Anterior cingulate cortex (tissue), 58 donors: ENCODE results near the gene TPSG1.
"Not testable (repeated sequence)": the region's sequence is repeated elsewhere in the genome, so short reads cannot be mapped to it uniquely, and the experiment has no call there.

Experiments used
- DNase-seq, 58 donors: peaks; one replicate each; lab custom pipeline; 2025; lab: John Stamatoyannopoulos, UW

TPSG1 gene

DNA sequence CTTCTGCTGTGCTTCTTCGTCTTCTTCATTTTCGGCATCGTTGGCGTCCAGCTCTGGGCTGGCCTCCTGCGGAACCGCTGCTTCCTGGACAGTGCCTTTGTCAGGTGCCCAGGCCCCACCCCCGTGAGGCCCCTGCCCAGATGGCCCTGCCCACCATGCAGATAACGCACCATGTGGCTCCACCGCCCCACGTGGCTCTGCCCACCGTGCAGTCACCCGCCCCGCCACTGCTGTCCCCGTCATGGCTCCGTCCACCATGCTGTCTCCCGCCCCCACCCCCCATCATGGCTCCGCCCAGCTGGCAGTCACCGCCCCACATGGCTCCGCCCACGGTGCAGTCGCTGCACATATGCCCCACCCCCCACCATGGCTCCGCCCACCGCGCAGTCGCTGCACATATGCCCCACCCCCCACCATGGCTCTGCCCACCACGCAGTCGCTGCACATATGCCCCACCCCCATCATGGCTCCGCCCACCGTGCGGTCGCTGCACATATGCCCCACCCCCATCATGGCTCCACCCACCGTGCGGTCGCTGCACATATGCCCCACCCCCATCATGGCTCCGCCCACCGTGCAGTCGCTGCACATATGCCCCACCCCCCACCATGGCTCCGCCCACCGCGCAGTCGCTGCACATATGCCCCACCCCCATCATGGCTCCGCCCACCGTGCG lies 26.3 kb downstream of the TPSG1 start:
- DNase-seq, result not testable (repeated sequence)

DNA sequence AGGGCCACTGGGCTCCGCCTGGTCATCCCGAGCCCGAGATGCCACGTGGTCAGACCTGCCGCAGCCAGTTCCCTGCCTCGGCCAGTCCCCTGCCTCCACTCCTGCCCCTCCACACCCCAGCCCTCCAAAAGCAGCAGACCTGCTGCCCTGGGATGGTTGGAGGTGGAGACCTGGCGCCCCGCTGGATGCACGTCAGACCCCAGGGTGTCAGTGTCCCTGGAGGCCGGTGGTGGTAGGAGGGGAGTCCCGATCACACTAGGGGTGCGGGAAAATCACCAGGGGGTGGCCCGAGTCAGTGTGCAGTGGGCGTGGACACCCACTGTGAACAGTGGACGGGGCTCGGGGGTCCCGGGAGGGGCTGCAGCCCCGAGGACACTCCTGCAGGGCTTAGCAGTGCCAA lies 26.9 kb downstream of the TPSG1 start:
- DNase-seq, result no peak

- no peak for DNase-seq
Observed at GRCh38 chr16:1197237-1197866, 27.7 kb downstream of the TPSG1 start.

GRCh38 chr16:1196494-1196893 lies 28.6 kb downstream of the TPSG1 start:
- no peak for DNase-seq

- no peak for DNase-seq
Observed at GRCh38 chr16:1195393-1195666, 29.7 kb downstream of the TPSG1 start.

- DNase-seq, result peak in 1 of 58 donors; percentile 33
Observed at GRCh38 chr16:1194665-1195392, 30.2 kb downstream of the TPSG1 start.

DNA sequence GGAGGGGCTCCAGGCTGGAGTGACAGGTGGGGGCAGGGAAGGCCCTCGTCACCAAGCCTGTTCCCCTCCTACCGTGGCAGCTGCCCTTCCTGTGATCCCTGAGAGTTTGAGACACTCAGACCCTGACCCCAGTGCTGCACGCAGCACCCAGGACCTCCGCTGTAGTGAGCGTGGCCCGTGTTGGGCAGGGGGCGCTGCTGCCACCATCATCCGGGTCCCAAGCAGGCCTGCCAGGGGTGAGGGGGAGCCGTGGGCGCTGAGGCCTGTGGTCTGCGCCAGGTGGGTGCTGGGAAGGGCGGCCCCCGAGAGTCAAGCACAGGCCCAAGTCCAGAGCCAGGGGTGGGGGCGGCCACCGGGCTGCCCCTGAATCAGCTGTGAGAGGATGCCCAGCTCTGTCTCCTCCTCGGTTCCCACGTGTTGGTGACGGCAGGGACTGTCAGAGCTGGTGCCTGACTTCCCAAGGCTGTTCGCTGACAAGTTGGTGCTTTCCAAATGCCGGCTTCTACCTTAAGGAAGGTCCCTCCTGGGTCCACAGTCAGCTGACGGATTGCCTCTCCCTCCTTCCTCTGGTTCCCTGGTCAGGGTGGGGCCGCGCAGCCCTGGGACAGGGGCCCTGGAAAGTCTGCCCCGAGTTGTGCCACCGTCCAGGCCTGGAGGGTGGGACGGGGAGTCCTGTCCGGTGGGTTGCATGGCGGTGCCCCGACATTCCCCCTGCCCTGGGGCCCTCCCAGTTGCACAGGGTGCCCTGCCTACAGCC lies 31.1 kb downstream of the TPSG1 start:
- DNase-seq, result peak in 1 of 58 donors; percentile 3

GRCh38 chr16:1193143-1193824 lies 31.8 kb downstream of the TPSG1 start:
- peak in 14 of 58 donors; percentile 5 to 74 (median 21) for DNase-seq

DNA sequence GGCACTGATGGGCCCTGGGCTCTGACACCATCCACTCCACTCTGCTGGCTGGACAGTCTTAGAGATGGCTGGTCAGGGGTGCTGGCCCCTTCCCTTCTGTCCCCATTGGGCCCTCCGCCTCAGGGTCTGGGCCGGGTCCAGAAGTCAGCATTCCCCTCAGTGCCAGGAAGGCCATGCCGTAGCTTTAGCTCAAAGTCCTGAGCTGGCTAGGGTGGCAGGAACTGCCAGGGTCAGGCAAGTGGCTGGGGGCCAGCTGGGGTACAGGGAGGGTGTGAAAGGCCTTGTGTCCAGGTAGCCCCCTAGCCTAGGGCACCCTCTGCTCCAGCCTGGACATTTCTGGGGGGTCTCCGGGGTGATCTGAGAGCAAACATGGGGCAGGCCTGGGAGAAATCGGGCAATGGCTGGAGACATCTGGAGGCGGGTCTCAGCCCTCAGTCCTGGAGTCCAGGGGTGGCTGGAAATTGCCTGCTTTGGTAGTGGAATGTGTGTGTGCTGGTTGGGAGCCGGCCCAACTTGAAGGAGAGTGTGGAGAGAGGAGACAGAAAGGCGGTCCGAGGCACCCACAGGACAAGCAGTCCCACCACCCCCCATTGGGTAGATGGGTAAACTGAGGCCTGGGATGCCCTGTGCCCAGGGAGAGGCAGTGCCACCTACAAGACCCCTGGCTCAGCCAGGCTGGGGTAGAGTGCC lies 32.5 kb downstream of the TPSG1 start:
- DNase-seq, result no peak

DNA sequence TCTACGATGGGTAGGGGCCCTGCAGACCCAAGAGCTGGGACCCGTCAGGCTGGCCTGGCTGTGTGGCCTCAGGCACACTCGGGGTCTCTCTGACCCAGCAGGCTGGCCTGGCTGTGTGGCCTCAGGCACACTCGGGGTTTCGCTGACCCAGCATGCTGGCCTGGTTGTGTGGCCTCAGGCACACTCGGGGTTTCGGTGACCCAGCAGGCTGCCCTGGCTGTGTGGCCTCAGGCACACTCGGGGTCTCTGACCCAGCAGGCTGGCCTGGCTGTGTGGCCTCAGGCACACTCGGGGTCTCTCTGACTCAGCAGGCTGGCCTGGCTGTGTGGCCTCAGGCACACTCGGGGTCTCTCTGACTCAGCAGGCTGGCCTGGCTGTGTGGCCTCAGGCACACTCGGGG lies 34.3 kb downstream of the TPSG1 start:
- DNase-seq, result not testable (repeated sequence)

DNA sequence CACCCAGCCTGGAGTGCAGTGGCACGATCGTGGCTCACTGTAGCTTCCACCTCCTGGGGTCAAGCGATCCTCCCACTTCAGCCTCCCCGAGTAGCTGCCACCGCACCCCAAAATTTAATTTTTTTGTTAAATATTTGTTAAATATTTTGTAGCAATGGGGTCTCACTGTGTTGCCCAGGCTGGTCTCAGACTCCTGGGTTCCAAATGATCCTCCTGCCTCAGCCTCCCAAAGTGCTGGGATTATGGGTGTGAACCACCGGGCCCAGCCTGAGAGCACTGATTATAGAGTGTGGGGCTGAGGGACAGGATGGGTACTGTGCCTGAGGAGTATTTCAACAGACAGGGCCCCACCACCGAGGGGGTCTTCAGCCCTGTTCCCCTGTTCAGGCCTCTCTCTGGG lies 35.6 kb downstream of the TPSG1 start:
- DNase-seq, result no peak

- DNase-seq, result peak in 3 of 58 donors; percentile 10
Observed at GRCh38 chr16:1188432-1189189, 36.5 kb downstream of the TPSG1 start.

DNA sequence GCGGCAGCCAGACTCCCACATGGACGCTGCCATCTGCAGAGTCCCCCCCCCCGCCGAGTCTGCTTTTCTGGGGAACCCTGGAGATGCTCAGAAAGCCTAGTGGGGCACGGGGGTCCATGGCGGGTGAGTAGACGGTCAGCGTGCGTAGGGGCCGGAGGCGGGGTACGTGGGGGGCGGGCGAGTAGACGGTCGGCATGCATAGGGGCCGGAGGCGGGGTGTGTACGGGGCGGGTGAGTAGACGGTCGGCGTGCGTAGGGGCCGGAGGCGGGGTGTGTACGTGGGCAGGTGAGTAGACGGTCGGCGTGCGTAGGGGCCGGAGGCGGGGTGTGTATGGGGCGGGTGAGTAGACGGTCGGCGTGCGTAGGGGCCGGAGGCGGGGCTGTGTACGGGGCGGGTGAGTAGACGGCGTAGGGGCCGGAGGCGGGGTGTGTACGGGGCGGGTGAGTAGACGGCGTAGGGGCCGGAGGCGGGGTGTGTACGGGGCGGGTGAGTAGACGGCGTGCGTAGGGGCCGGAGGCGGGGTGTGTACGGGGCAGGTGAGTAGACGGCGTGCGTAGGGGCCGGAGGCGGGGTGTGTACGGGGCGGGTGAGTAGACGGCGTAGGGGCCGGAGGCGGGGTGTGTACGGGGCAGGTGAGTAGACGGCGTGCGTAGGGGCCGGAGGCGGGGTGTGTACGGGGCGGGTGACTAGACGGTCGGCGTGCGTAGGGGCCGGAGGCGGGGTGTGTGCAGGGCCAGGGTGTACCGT lies 39.4 kb downstream of the TPSG1 start:
- peak in 7 of 58 donors; percentile 3 to 32 (median 22) for DNase-seq

DNA sequence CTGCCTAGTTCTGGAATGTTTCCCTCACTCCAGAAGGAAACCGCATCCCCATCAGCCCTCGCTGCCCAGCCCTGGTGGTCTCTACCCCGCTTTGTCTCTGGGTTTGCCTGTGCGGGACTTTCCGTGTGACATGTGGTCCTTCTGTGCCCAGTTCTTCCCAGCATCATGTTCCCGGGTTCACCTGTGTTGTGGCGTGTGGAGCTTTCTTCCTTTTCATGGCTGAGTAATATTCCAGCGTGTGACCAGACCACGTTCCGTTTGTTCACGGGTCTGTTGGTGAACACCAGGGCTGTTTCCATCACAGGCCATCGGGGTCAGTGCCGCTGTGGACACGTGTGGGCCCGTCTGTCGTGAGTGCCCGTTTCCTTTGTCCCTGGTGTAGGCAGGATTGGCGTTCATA lies 40.1 kb downstream of the TPSG1 start:
- no peak for DNase-seq

GRCh38 chr16:1184156-1184868 lies 40.8 kb downstream of the TPSG1 start:
- DNase-seq, result no peak

DNA sequence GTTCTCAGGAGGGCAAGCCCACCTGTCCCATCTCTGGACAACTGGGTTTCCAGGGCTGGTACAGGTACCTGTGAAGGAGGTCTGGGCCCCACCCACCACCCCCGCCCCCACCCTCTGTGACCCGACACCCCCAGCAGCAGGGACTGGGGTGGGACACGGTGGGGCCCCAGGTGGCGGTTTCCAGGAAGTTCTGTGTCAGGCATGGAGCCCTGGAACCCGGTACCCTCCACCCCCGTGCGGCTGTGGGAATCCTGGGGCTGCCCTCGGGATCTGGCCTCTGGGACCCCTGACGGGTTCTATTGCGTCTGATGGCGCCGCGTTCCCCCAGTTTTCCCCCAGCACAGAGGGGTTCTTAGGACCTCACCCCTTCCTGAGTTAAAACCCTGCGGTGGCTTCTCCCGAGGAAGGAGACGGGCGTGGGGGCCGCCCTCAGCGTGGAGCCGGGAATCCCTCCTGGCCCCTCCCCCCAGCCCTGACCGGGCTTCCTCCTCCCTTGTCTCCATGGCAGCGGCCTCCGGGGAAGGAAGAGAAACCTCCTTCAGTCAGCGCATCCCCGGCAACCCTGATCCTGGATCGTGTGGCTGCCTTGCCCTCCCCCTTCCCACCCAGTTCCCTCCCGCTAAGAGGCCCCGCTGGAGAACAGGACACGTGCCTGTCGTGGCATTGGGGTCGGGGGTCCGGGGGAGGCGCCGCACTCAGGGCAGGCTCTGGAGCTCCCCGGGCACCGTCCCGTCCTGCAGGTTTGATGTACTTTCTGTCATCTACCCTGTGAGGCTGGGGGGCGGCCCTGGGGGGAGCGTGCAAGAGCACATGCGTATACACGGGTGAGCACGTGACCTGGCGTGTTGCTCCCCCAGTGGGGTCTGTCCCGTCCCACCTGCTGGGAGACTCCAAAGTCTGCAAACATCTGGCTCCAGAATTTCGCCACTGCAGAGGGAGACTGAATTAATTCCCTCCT lies 41.8 kb downstream of the TPSG1 start:
- DNase-seq, result peak in 21 of 58 donors; percentile 5 to 63 (median 32)

- peak in 5 of 58 donors; percentile 15 to 59 (median 19) for DNase-seq
Observed at GRCh38 chr16:1182316-1182671, 42.8 kb downstream of the TPSG1 start.
